H9 (cell line): ENCODE data around the gene ACTN1. TPM values are rescaled to one million over a fixed set of nuclear protein-coding genes. Genes with fewer than 3 reads are reported as not detected.

Experiments used
- DNase-seq: peaks from one replicate; pipeline ENCODE4 v3.0.0-alpha.2; 2017
- H2AFZ ChIP-seq: one replicate; pipeline ENCODE4 v1.6.1; 2013; ENCODE audit warnings: mild to moderate bottlenecking, low read length, control low read depth, moderate library complexity
- H2AK5ac ChIP-seq: 2 replicates; pipeline ENCODE4 v1.6.1; 2013; ENCODE audit warnings: low read length, control low read depth, mixed read lengths; ENCODE audit not compliant: insufficient read length
- H2BK120ac ChIP-seq: one replicate; pipeline ENCODE4 v1.6.1; 2013; ENCODE audit warnings: low read depth, mild to moderate bottlenecking, low read length, control low read depth, inconsistent platforms; ENCODE audit not compliant: poor library complexity, severe bottlenecking
- H2BK12ac ChIP-seq: 2 replicates; pipeline ENCODE4 v1.6.1; 2013; ENCODE audit warnings: low read length, control low read depth, mixed read lengths, low read depth; ENCODE audit not compliant: insufficient read length
- H2BK15ac ChIP-seq: 2 replicates; pipeline ENCODE4 v1.6.1; 2013; ENCODE audit warnings: low read depth, low read length, control low read depth
- H2BK20ac ChIP-seq: one replicate; pipeline ENCODE4 v1.6.1; 2013; ENCODE audit warnings: low read depth, mild to moderate bottlenecking, low read length, control low read depth, inconsistent platforms; ENCODE audit not compliant: poor library complexity, severe bottlenecking
- H2BK5ac ChIP-seq: 2 replicates; pipeline ENCODE4 v1.6.1; 2013; ENCODE audit warnings: low read length, control low read depth, mixed read lengths; ENCODE audit not compliant: insufficient read length
- H3K14ac ChIP-seq: 2 replicates; pipeline ENCODE4 v1.6.1; 2013; ENCODE audit warnings: low read length, control low read depth; ENCODE audit not compliant: insufficient read depth
- H3K18ac ChIP-seq: 2 replicates; pipeline ENCODE4 v1.6.1; 2013; ENCODE audit warnings: low read depth, mild to moderate bottlenecking, mixed read lengths, low read length, control low read depth; ENCODE audit not compliant: insufficient read length
- H3K23ac ChIP-seq: 2 replicates; pipeline ENCODE4 v1.6.1; 2013; ENCODE audit warnings: low read length, control low read depth, mixed read lengths, low read depth; ENCODE audit not compliant: insufficient read length
- H3K23me2 ChIP-seq: 2 replicates; pipeline ENCODE4 v1.6.1; 2013; ENCODE audit warnings: low read depth, mild to moderate bottlenecking, mixed read lengths, low read length, control low read depth; ENCODE audit not compliant: insufficient read length, poor library complexity, severe bottlenecking
- H3K27ac ChIP-seq: 2 replicates; pipeline ENCODE4 v1.5.1; 2013; ENCODE audit warnings: low read length, control low read depth, mixed read lengths, low read depth; ENCODE audit not compliant: insufficient read length
- H3K27me3 ChIP-seq: 2 replicates; pipeline ENCODE4 v1.6.1; 2013; ENCODE audit warnings: low read length, control low read depth, inconsistent platforms; ENCODE audit not compliant: insufficient read depth
- H3K4ac ChIP-seq: 2 replicates; pipeline ENCODE4 v1.6.1; 2013; ENCODE audit warnings: low read depth, mild to moderate bottlenecking, control low read depth, inconsistent platforms, low read length, moderate library complexity
- H3K4me1 ChIP-seq: 2 replicates; pipeline ENCODE4 v1.6.1; 2013; ENCODE audit warnings: low read length, control low read depth, inconsistent platforms; ENCODE audit not compliant: insufficient read depth
- H3K4me2 ChIP-seq: 2 replicates; pipeline ENCODE4 v1.6.1; 2013; ENCODE audit warnings: low read length, control low read depth, mixed read lengths; ENCODE audit not compliant: insufficient read length, insufficient read depth
- H3K56ac ChIP-seq: 2 replicates; pipeline ENCODE4 v1.6.1; 2013; ENCODE audit warnings: low read depth, mild to moderate bottlenecking, mixed read lengths, low read length, control low read depth; ENCODE audit not compliant: insufficient read length
- H3K79me1 ChIP-seq: 2 replicates; pipeline ENCODE4 v1.6.1; 2013; ENCODE audit warnings: low read depth, mild to moderate bottlenecking, moderate library complexity, low read length, control low read depth, inconsistent platforms; ENCODE audit not compliant: insufficient read depth, poor library complexity, severe bottlenecking
- H3K79me2 ChIP-seq: 2 replicates; pipeline ENCODE4 v1.6.1; 2013; ENCODE audit warnings: low read length, control low read depth, inconsistent platforms; ENCODE audit not compliant: insufficient read depth
- H3K9ac ChIP-seq: 2 replicates; pipeline ENCODE4 v1.6.1; 2013; ENCODE audit warnings: low read length, control low read depth, mixed read lengths; ENCODE audit not compliant: insufficient read length; ENCODE audit errors: extremely low read depth
- H3K9me3 ChIP-seq: one replicate; pipeline ENCODE4 v1.6.1; 2013; ENCODE audit warnings: low read depth, low read length, inconsistent platforms; ENCODE audit not compliant: control insufficient read depth
- H3T11ph ChIP-seq: one replicate; pipeline ENCODE4 v1.6.1; 2013; ENCODE audit warnings: mild to moderate bottlenecking, low read length, control low read depth, inconsistent platforms
- H4K20me1 ChIP-seq: one replicate; pipeline ENCODE4 v1.6.1; 2013; ENCODE audit not compliant: control insufficient read depth, insufficient read length, insufficient read depth
- H4K5ac ChIP-seq: 2 replicates; pipeline ENCODE4 v1.6.1; 2013; ENCODE audit warnings: low read depth, mild to moderate bottlenecking, mixed read lengths, low read length, control low read depth; ENCODE audit not compliant: insufficient read length
- H4K8ac ChIP-seq: replicated peaks from 2 replicates; pipeline ENCODE4 v1.6.1; 2013; ENCODE audit warnings: low read length, control low read depth, mixed read lengths, low read depth; ENCODE audit not compliant: insufficient read length
- H4K91ac ChIP-seq: 2 replicates; pipeline ENCODE4 v1.6.1; 2013; ENCODE audit warnings: low read depth, mild to moderate bottlenecking, moderate library complexity, mixed read lengths, low read length, control low read depth; ENCODE audit not compliant: insufficient read length
- H3K27ac Mint-ChIP-seq, 3 experiments: 2 replicates in 2 of 3; 3 replicates in 1 of 3; pipeline ENCODE4 v1.8.0; 2020 to 2021; ENCODE audit warnings: mixed read lengths in 3 of 3, mild to moderate bottlenecking in 1 of 3, moderate library complexity in 1 of 3
- H3K27me3 Mint-ChIP-seq: 2 replicates; pipeline ENCODE4 v1.8.0; 2021; ENCODE audit warnings: low read depth, mild to moderate bottlenecking, moderate library complexity, mixed read lengths
- H3K36me3 Mint-ChIP-seq, 3 experiments: 2 replicates in 2 of 3; 3 replicates in 1 of 3; pipeline ENCODE4 v1.8.0; 2020 to 2021; ENCODE audit warnings: low read depth in 3 of 3, mixed read lengths in 3 of 3; ENCODE audit not compliant: insufficient read depth in 1 of 3
- H3K4me1 Mint-ChIP-seq, 2 experiments: 2 replicates each; pipeline ENCODE4 v1.8.0; 2020; ENCODE audit warnings: mixed read lengths in 2 of 2
- H3K4me3 Mint-ChIP-seq, 2 experiments: 2 replicates in 1 of 2; 3 replicates in 1 of 2; pipeline ENCODE4 v1.8.0; 2020 to 2021; ENCODE audit warnings: mild to moderate bottlenecking in 2 of 2, mixed read lengths in 2 of 2, moderate library complexity in 1 of 2
- H3K9me3 Mint-ChIP-seq, 2 experiments: 2 replicates in 1 of 2; 3 replicates in 1 of 2; pipeline ENCODE4 v1.8.0; 2020; ENCODE audit warnings: mild to moderate bottlenecking in 2 of 2, mixed read lengths in 2 of 2, moderate library complexity in 1 of 2
- WGBS: extraction: QIAGEN DNeasy Blood & Tissue Kit; methylation state at CpG from one replicate; pipeline ENCODE4 v1.1.7; 2013; ENCODE audit warnings: missing lambda C conversion rate, low lambda C conversion rate, mixed read lengths; ENCODE audit not compliant: insufficient read length; ENCODE audit errors: extremely low coverage; 5-methylcytosine and 5-hydroxymethylcytosine counted together
- total RNA-seq: library from RNA; stranded (reverse); gene quantifications from 2 replicates; pipeline ENCODE4 v1.2.1, GENCODE V29; 2021
- TF ChIP-seq, protein P1 (sequence below): fragments of 200-600 bp; sonication (generic); conservative IDR thresholded peaks from 3 replicates; pipeline ENCODE4 v1.8.0; 2021; ENCODE audit warnings: antibody characterized with exemption, mild to moderate bottlenecking

Gene ACTN1
- total RNA-seq, 1 experiment from 2014 or later, result 219 TPM

DNA sequence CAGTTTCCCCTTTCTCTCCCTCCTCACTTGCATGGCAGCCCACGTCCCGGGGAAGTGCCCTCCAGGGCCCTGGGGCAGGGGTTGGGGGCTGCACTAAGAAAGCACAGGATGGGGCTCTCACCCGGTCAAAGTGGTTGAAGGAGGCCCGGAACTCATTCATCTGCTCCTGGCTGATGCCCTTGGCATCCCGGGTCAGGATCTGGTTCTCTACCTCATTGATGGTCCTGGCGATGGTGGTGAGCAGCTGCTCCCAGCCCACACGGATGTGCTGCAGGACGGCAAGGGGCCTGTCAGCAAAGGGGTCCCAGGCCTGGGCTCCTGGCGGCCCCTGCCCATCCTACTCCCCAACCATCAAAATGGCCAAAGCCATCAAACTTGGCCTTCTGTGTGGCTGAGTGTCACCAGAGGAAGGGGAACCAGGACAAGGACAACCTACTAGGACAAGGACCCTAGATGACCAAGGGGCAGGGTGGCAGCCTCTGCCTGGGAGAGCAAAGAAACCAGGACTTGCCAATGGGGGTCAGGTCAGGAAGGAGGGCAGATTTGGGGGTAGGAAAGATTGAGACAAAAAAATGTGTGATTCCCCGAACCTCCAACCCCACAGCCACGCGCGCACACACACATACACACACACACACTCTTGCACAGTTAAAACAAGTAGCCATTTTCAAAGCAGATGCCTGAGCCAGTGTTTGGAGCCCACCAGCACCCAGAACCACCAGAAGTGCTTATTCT lies 99.1 kb downstream of the ACTN1 start:
- no peak overlapping the region for H4K8ac ChIP-seq
- Mint-ChIP-seq H3K36me3 (peaks cover 40 to 92% (median 90%) of the 10 kb centered on the region in 3 experiments; a peak in 6 of 7 replicates), H3K4me3 (no peak overlapping the region), H3K27ac (peak overlapping the region in 1 of 3 experiments; percentile 14; a peak in 1 of 7 replicates), H3K9me3 (no peaks in the 10 kb centered on the region), H3K27me3 (no peaks in the 10 kb centered on the region), H3K4me1 (no peaks in the 10 kb centered on the region)
- H3K4me1 ChIP-seq, result no peaks in the 10 kb centered on the region
- no peak overlapping the region for H3T11ph ChIP-seq
- no peak overlapping the region for H2BK20ac ChIP-seq
- H3K23me2 ChIP-seq, result no peaks in the 10 kb centered on the region
- H3K18ac ChIP-seq, result no peak overlapping the region
- no peak overlapping the region for H3K4me2 ChIP-seq
- H2BK5ac ChIP-seq, result no peak overlapping the region
- H4K5ac ChIP-seq, result no peak overlapping the region
- no peak overlapping the region for H3K23ac ChIP-seq
- H2AFZ ChIP-seq, result no peak overlapping the region
- H2AK5ac ChIP-seq, result no peak overlapping the region
- no peaks in the 10 kb centered on the region for H4K20me1 ChIP-seq
- no CpG with 5 or more reads among the region's 13 CpGs for WGBS
- H3K56ac ChIP-seq, result no peak overlapping the region
- H4K91ac ChIP-seq, result no peak overlapping the region
- no peaks in the 10 kb centered on the region for H3K79me1 ChIP-seq
- H3K9me3 ChIP-seq, result no peaks in the 10 kb centered on the region
- no peak overlapping the region for H2BK120ac ChIP-seq
- H3K4ac ChIP-seq, result no peak overlapping the region
- no peak overlapping the region for H2BK15ac ChIP-seq
- no peaks in the 10 kb centered on the region for H3K27me3 ChIP-seq
- TF ChIP-seq, protein P1, sequence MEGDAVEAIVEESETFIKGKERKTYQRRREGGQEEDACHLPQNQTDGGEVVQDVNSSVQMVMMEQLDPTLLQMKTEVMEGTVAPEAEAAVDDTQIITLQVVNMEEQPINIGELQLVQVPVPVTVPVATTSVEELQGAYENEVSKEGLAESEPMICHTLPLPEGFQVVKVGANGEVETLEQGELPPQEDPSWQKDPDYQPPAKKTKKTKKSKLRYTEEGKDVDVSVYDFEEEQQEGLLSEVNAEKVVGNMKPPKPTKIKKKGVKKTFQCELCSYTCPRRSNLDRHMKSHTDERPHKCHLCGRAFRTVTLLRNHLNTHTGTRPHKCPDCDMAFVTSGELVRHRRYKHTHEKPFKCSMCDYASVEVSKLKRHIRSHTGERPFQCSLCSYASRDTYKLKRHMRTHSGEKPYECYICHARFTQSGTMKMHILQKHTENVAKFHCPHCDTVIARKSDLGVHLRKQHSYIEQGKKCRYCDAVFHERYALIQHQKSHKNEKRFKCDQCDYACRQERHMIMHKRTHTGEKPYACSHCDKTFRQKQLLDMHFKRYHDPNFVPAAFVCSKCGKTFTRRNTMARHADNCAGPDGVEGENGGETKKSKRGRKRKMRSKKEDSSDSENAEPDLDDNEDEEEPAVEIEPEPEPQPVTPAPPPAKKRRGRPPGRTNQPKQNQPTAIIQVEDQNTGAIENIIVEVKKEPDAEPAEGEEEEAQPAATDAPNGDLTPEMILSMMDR, result no peak
- no peak for DNase-seq
- no peak overlapping the region for H3K9ac ChIP-seq
- H3K79me2 ChIP-seq, result no peaks in the 10 kb centered on the region
- no peak overlapping the region for H3K27ac ChIP-seq
- H2BK12ac ChIP-seq, result no peak overlapping the region
- no peak overlapping the region for H3K14ac ChIP-seq
